DMS79 treated with DMSO at 0.1 percent for 48 hours (cell line): ENCODE measurements around the gene SLC16A4.
"Not testable (repeated sequence)": the region's sequence is repeated elsewhere in the genome, so short reads cannot be mapped to it uniquely, and the experiment has no call there.

Experiments
- DNase-seq: peaks from one replicate; lab custom pipeline; 2025; lab: John Stamatoyannopoulos, UW

Gene SLC16A4

GRCh38 chr1:110390692-110391245, at the start of gene SLC16A4:
Gene SLC16A4, minus strand, starts transcription at chr1:110391026. Its CDS starts 1,703 bp downstream, at chr1:110389323.
- DNase-seq, result no peak

- not testable (repeated sequence) for DNase-seq
These were observed 49.0 kb upstream of the SLC16A4 start for GRCh38 chr1:110439873-110440272.

GRCh38 chr1:110438893-110439292, 48.1 kb upstream of the SLC16A4 start:
- DNase-seq, result no peak

- not testable (repeated sequence) for DNase-seq
These were observed 46.9 kb upstream of the SLC16A4 start for GRCh38 chr1:110437645-110438299.

GRCh38 chr1:110436635-110437034, 45.8 kb upstream of the SLC16A4 start:
- DNase-seq, result no peak

- no peak for DNase-seq
These were observed 44.1 kb upstream of the SLC16A4 start for GRCh38 chr1:110434946-110435345.

GRCh38 chr1:110433803-110434202, 43.0 kb upstream of the SLC16A4 start:
- no peak for DNase-seq

GRCh38 chr1:110433213-110433612, 42.4 kb upstream of the SLC16A4 start:
- DNase-seq, result no peak

GRCh38 chr1:110430901-110431300, 40.1 kb upstream of the SLC16A4 start:
- DNase-seq, result no peak

- DNase-seq, result no peak
These were observed 39.5 kb upstream of the SLC16A4 start for GRCh38 chr1:110430366-110430765.

GRCh38 chr1:110428946-110429345, 38.1 kb upstream of the SLC16A4 start:
- DNase-seq, result no peak

GRCh38 chr1:110426854-110427253, 36.0 kb upstream of the SLC16A4 start:
- no peak for DNase-seq

GRCh38 chr1:110425612-110426152, 34.9 kb upstream of the SLC16A4 start:
- no peak for DNase-seq

- no peak for DNase-seq
These were observed 34.1 kb upstream of the SLC16A4 start for GRCh38 chr1:110424699-110425611.

GRCh38 chr1:110420874-110421793, 30.3 kb upstream of the SLC16A4 start:
- DNase-seq, result no peak

- DNase-seq, result no peak
These were observed 29.3 kb upstream of the SLC16A4 start for GRCh38 chr1:110420023-110420662.

GRCh38 chr1:110418729-110419128, 27.9 kb upstream of the SLC16A4 start:
- DNase-seq, result no peak

GRCh38 chr1:110413045-110413444, 22.2 kb upstream of the SLC16A4 start:
- not testable (repeated sequence) for DNase-seq

- peak; percentile 17 for DNase-seq
These were observed 21.8 kb upstream of the SLC16A4 start for GRCh38 chr1:110412576-110412975.

GRCh38 chr1:110411173-110411735, 20.4 kb upstream of the SLC16A4 start:
- no peak for DNase-seq

- no peak for DNase-seq
These were observed 18.5 kb upstream of the SLC16A4 start for GRCh38 chr1:110409316-110409715.
